CD4-positive, alpha-beta T cell treated with Interleukin-6 at 100 ng/mL for 8 hours (primary cell): ENCODE results near the gene LTBP1.
"Not testable (repeated sequence)": the region's sequence is repeated elsewhere in the genome, so short reads cannot be mapped to it uniquely, and the experiment has no call there.

Experiments
- DNase-seq: peaks from one replicate; pipeline ENCODE4 v3.0.0-alpha.2; 2020; ENCODE audit warnings: mixed read lengths, low spot score

Gene LTBP1

GRCh38 chr2:33225350-33225749, 278.6 kb downstream of the LTBP1 start:
- DNase-seq = no peak

GRCh38 chr2:33226546-33226945, 279.8 kb downstream of the LTBP1 start:
- no peak for DNase-seq

GRCh38 chr2:33229646-33230045, 282.9 kb downstream of the LTBP1 start:
- no peak for DNase-seq

GRCh38 chr2:33230195-33230594, 283.4 kb downstream of the LTBP1 start:
- no peak for DNase-seq

- DNase-seq = no peak
Measured at GRCh38 chr2:33230842-33231241, 284.1 kb downstream of the LTBP1 start.

DNA sequence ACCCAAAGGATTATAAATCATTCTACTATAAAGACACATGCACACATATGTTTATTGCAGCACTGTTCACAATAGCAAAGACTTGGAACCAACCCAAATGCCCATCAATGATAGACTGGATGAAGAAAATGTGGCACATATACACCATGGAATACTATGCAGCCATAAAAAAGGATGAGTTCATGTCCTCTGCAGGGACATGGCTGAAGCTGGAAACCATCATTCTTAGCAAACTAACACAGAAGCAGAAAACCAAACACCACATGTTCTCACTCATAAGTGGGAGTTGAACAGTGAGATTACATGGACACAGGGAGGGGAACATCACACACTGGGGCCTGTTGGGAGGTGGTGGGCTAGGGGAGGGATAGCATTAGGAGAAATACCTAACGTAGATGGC, 288.8 kb downstream of the LTBP1 start:
- not testable (repeated sequence) for DNase-seq

GRCh38 chr2:33236482-33237385, 290.0 kb downstream of the LTBP1 start:
- DNase-seq = no peak

DNA sequence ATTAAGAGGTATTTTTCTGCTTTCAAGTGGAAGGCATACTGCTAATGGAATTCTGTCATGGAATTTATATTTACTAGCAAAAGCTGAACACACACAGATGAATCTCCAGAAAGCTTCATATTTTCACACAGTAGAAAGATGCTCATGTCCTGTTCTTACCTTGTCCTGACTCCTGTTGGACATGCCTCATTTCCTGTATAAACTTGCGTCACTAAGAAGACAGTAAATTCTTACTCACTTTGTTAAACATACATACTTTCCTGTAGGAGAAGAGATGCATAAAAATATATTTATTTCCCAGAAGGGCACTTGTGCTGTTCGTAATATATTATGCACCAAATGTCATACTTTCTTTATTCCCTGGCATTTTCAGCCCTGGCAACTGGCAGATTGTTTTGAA, 291.4 kb downstream of the LTBP1 start:
- DNase-seq = no peak

DNA sequence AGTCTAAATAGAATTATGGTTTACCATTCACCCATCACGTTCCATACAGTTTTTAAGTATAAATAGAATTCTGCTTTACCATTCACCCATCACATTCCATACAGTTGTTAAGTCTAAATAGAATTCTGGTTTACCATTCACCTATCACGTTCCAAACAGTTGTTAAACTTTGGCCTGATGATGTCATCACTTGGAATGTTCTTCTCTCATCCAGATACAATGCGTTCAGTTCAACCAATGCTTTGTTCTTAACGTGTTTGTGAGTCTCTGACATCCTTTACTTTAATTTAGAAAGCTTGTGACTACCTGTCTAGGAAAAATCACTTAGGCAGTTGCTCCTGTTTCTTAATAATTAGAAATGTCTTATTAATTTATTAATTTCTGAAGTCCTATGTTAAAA, 293.4 kb downstream of the LTBP1 start:
- DNase-seq = no peak

DNA sequence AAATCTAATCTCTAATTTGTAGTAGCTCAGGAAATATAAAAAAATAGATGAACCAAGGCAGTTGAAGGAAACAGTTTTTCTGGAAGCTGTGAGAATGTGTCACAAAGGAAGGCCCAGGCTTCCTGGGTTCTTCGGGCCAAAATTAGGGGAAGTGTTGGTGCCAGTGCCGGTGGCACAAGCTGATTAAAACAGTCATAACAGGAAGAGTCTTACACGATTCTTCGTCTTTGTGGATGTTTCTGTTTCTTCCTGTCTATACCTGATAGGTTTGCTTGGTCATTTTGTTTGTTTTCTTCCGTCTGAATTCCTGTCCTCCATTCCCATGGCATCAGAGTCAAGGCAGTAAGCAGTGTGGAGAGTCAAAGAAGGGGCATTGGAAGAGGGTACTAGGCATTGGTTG, 294.3 kb downstream of the LTBP1 start:
- DNase-seq = no peak

- no peak for DNase-seq
Measured at GRCh38 chr2:33241581-33241980, 294.8 kb downstream of the LTBP1 start.

DNA sequence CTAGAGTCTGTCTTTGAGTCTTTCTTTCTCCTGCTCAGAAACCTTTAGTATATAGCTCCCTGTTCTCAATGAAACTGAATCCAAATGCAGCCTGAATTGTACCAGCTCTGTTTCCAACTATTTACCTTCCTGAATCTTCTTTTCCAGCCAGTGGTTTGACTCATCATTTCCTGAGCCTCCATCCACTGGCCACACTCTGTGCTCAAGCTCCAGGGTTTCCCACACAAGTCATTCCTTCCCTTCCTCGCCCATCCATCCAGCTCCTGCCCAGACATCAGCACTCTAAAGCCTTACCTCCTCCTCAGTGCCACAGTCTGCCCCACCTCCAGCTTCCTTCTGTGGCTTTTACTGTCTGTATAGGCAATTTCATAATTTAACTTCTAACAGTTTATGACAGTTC, 296.1 kb downstream of the LTBP1 start:
- no peak for DNase-seq

GRCh38 chr2:33246432-33246831, 299.7 kb downstream of the LTBP1 start:
- DNase-seq = no peak

DNA sequence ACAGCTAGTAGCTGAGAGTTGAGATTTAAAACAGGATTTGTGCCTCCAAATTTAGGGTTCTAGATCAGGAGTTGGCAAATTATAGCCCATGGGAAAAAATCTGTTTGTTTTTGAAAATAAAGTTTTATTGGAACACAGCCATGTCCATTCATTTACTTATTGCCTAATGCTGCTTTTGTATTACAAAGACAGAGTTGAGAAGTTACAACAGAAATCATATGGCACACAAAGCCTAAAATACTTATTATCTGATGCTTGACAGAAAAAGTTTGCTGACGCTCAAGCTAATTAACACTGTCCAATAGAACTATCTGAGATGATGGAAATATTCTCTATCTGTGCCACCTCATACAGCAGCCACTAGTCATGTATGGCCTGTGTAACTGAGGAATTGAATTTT, 300.6 kb downstream of the LTBP1 start:
- DNase-seq = no peak

DNA sequence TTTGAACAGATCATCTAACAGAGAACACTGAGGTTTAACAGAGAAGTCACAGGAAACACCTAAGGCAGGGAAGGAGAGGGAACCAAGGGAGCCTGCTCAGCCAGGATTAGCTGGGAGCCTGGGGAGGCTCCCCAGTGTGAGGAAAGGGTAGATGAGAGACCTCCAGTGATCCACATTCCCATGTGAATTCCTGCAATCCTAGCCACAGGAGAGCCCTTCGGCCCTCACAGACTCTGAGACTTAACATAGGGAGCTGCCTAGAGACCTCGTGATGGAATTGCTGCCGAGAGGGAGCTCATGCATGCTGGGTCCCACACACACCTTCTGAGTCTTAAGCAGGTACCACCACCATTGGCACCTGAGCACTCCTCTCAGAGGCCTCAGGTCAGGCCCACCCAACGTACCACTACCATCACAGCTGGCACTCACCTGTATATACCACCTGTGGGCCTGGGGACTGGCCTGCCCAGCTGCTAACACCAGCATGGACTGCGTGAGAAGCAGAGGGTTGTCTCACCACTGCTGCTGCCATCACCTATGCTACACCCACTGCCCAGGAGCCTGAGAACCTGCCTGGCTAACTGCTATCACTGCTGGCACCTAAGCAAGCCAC, 303.8 kb downstream of the LTBP1 start:
- no peak for DNase-seq

GRCh38 chr2:33256162-33256755, 309.5 kb downstream of the LTBP1 start:
- no peak for DNase-seq

- DNase-seq = no peak
Measured at GRCh38 chr2:33258387-33258786, 311.6 kb downstream of the LTBP1 start.

DNA sequence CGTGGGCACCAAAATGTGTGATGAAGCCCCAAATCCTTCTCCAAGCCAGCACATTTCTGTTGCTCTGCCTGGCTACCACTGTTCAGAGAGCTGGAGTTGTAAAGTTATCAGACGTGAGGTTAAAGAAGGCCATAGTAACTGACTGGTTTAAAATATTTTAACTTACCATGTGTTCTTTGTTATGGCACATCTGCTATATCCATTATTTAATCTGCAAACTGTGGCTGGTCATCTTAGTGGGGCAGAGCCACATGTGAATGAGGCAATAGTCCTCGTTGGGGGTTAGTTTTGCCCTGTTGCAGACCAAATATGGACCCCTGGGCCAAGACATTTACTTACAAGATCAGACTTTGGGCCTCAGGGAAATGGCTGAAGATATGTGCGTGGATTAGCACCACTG, 315.3 kb downstream of the LTBP1 start:
- DNase-seq = no peak

- no peak for DNase-seq
Measured at GRCh38 chr2:33264766-33265165, 318.0 kb downstream of the LTBP1 start.

GRCh38 chr2:33265584-33266338, 319.0 kb downstream of the LTBP1 start:
- no peak for DNase-seq

- DNase-seq = no peak
Measured at GRCh38 chr2:33266467-33266866, 319.7 kb downstream of the LTBP1 start.

DNA sequence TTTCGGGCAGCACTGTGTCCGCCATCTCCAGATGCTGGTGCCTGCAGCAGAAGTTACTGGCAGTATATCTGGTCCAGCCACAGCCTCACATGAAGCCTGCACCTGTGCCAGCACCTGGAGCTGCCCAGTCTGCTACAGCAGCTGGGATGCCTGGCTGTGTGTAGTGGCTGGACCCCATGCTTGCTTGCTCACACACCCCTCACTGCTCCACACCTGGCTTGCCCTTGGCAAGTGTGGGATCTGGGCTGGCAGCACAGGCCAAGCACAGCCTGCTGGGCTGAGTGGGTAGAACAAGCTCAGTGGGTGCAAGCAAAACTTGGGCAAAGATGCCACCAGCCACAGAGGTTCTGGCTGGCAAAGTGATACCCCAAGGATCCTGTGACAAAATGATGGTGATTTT, 320.3 kb downstream of the LTBP1 start:
- DNase-seq = no peak

- no peak for DNase-seq
Measured at GRCh38 chr2:33267756-33268155, 321.0 kb downstream of the LTBP1 start.
